Stimulated activated CD4-positive, alpha-beta T cell treated with anti-CD3 and anti-CD28 coated beads, TNF-alpha, amount 100 ng/mL, for 4 hours (primary cell): ENCODE results near the gene MACROD2.
"Not testable (repeated sequence)": the region's sequence is repeated elsewhere in the genome, so short reads cannot be mapped to it uniquely, and the experiment has no call there.

Source experiments
- DNase-seq, 3 experiments: peaks; one replicate each; pipeline ENCODE4 v3.0.0-alpha.2; 2020; ENCODE audit warnings: low read depth in 3 of 3

The MACROD2 gene

GRCh38 chr20:14264869-14265268, 269.6 kb downstream of the MACROD2 start:
- no peak for DNase-seq

GRCh38 chr20:14266246-14266645, 270.9 kb downstream of the MACROD2 start:
- DNase-seq, result no peak

- not testable (repeated sequence) for DNase-seq
These were observed 275.4 kb downstream of the MACROD2 start for GRCh38 chr20:14270751-14271150.

DNA sequence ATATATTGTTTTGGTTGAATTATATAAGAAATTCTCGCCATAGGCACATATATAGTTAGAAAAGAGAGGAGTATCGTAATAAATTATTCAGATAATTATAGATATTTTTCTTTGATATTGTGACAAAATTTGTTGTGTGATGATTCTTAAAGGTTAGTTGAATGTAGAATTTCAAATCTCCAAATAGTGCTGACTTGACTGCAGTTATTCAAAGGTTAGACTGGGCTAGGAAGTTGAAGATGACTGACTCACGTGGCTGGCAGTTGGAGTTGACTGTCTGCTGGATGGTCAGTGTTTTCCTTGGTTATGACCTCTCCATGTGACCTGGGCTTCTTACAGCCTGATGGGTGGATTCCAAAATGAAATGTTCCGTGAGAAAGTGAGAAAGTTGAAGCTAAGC, 286.8 kb downstream of the MACROD2 start:
- no peak for DNase-seq

DNA sequence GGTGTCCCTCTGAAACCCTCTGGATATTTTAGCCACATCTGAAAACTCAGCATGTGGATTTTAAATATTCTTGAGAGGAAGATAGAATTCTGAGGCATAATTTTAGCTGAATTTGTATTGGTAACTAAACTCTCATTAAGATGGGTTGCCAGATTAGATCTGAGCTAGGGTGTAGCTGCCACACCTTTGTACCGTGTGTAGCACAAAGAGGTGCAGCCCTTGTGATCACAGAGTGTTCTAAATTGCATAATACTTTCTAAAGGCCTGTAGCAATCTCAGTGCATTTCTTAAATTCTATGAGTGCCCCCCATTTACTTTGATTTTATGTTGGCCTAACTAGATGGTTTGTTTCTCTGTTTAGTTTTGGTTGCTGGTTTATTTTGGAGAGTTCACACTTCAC, 289.1 kb downstream of the MACROD2 start:
- DNase-seq, result no peak

DNA sequence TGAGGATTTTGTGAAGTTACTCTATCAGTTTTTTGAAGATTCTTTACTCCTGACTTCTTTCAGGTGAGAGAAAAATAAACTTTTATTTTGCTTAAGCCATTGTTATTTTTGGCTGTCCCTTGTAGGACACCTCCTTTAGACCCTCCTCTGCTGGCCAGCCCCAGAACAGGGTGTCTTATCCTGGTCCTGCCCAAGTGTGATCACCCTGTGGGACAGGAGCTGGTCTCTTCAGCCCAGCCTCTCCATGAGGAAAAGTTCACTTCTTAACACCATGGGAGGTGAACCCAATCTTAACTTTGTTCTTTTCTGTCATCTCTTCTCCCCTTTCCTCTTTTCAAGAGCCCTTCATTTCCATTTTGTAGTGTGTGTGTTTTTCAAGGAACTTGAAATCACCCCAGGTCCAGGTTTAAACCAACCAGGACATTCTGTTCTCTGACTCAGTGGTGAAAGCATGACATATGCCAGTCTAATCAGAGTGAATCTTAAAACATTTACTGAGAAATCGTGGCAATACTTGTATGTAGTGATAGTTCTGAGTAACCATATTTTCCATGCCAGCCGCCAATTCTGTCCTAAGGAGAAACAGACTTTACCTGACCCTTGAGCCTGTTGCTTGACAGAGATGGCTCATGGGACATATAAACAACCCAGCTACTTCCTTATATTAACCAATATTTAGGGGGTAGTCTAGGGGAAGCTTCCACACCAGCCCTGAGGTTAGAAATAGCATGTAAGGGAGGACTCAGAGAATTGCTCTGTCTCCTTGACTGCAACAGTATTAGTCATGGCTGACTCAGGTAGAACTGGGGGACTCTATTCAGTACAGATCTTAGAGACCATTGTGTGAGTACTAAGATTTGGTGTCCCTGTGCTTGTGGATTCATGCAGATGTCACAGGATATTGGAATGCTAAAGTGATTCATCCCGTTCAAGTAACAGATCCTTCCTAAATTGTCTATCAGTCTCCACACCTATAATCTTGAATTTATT, 293.3 kb downstream of the MACROD2 start:
- DNase-seq, result no peak

DNA sequence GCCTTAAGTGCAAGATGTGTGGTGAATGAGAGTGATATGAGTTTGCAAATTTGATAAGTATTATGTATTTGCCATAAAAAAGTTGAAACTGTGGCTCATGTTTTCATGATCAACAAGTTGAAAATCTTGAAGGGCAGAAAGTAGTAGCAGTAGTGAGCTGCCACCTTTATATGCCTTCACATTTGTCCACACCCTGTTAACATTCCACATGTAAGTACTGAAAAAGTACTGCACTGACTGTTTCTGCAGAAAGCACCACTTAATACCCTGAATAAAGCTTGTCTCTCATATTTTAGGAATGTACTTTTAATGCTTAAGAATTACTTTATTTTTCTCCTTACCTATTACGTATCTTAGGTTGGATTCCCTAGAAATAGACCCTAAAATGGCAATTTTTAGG, 296.2 kb downstream of the MACROD2 start:
- no peak for DNase-seq

- no peak for DNase-seq
These were observed 299.9 kb downstream of the MACROD2 start for GRCh38 chr20:14295238-14295637.

- no peak for DNase-seq
These were observed 300.5 kb downstream of the MACROD2 start for GRCh38 chr20:14295770-14296309.

DNA sequence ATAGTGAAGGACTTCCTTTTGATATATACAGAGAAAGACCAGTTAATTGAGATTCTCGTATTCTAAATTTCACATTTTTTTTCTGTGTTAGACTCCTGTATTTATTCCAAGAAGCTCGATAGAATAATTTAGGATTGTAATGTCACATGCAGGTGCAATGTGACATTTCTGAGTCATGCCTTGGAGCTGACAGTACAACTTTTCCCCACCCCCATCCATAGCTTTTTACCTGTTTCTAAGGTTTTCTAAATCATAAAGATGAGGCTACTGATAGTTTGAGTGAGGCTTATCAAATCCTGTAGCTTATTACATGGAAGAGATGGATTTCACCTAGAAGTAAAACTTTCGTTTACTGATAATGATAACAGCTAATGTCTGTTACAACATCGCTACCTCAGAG, 304.5 kb downstream of the MACROD2 start:
- DNase-seq, result no peak

GRCh38 chr20:14303106-14303505, 307.8 kb downstream of the MACROD2 start:
- no peak for DNase-seq

GRCh38 chr20:14303651-14304050, 308.3 kb downstream of the MACROD2 start:
- no peak for DNase-seq

DNA sequence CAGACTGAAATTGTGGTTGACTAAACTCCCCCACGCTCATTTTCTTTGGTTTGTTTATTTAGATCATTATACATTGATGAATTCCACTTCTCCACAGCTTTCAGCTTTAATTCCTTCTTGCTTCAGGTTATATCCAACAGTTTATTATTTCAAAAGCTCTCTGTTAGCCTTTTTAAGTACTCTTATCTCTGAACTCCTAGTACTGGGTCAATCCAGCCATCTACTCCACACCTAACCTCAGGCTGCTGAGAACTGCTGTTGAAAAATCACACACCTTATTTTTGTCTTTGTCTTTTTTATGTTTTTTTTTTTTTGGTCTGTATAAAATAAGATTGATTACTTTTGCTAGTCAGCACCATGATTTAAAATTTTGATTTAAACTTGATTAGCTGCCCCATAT, 309.2 kb downstream of the MACROD2 start:
- no peak for DNase-seq

DNA sequence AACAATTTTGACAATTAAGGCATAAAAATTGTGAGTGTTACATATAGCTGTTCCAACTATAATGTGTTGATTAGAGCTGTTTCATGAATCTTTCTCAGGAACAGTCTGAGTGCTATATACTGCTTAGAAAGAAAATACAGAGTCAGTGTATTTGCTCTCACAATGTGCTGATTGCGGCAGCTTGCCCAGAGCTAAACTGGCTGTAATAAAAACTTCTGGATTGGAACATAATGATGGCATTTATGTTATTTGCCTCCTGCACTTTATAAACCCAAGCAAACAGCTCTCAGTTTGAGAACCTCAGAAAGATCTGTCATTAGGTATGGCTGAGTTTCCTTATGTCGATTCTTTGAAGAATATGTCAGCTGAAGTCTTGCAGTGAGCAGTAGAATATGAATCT, 312.6 kb downstream of the MACROD2 start:
- DNase-seq, result no peak

- DNase-seq, result no peak
These were observed 315.8 kb downstream of the MACROD2 start for GRCh38 chr20:14310977-14311627.

- no peak for DNase-seq
These were observed 316.7 kb downstream of the MACROD2 start for GRCh38 chr20:14312001-14312400.

- no peak for DNase-seq
These were observed 318.2 kb downstream of the MACROD2 start for GRCh38 chr20:14313341-14314020.

GRCh38 chr20:14319704-14320103, 324.4 kb downstream of the MACROD2 start:
- DNase-seq, result no peak

- DNase-seq, result no peak
These were observed 336.3 kb downstream of the MACROD2 start for GRCh38 chr20:14331646-14332045.

- no peak for DNase-seq
These were observed 337.6 kb downstream of the MACROD2 start for GRCh38 chr20:14332866-14333265.

DNA sequence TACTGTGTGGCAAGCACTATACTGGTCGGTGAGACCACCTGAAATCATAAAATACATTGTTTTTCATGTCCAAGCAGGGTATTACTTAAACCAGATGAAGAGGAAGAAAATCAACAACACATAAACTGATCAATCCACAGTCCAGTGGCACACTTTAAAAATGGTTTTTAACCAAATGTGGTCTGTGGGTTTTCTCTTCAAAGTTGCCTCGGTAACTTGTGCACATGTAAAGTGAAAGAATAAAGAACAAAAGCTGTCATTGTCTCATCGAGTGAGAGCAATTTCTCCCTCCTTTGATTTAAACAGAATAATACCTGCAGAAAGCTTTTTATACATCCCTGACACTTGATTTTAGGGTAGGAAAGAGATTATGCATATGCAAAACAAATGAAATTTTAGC, 338.4 kb downstream of the MACROD2 start:
- DNase-seq, result no peak

DNA sequence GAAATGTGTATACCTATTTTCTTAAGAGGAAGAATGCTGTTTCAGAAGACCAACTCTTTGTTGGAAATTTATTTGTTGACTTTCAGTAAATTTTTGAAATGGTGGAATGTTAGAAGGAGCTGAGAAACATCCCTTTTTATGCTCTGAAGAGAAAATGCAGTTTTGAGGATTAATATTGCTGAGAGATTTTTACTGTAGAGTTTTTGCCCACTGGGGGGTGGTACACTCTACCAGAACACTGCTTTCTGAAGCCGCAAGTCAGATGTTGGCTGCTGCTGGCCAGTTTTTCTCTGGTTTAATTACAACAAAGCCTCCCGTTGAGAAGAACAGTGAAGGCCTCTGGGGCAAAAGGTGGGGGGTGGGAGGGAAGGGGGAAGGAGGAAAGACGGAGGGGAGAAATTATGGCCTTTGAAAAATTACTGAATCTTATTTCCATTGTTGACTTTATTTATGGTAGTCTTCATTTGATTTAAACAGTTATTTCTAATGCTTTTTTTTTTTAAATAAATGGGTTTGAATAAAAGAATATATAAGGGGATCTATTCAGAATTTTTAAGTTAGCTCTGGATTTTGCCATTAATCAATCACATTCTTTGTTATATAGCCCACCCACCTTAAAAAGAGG, 339.1 kb downstream of the MACROD2 start:
- DNase-seq, result no peak
